HepG2 (cell line): ENCODE measurements around the gene CFAP46. TPM values are rescaled to one million over a fixed set of nuclear protein-coding genes. Genes with fewer than 3 reads are reported as not detected.

ENCODE experiments used
- ATAC-seq: fragments of 200-7000 bp; cut with Tn5 transposase; 3 replicates; pipeline ENCODE4 v1.9.1; 2020; ENCODE audit warnings: mild to moderate bottlenecking, moderate library complexity
- BruUV-seq: library from RNA; stranded (reverse); fragments of 400-500 nt; replicated peaks from 2 replicates; lab custom pipeline; 2021; lab: Mats Ljungman, UMichigan
- CTCF ChIA-PET: fragments of 300-600 bp; formaldehyde crosslinking; extraction: SDS; loops from one replicate; lab custom pipeline; 2021; ENCODE audit warnings: low total read pairs, inconsistent platforms, low intra/inter-chr PET ratio; lab: Yijun Ruan, JAX
- POLR2A ChIA-PET: fragments of 350-600 bp; sonication (Branson Sonifier 250); formaldehyde crosslinking; loops from one replicate; lab custom pipeline; 2020; ENCODE audit warnings: antibody characterized with exemption, inconsistent platforms; lab: Yijun Ruan, JAX
- DNase-seq: peaks from one replicate; pipeline ENCODE4 v3.0.0-alpha.2; 2015; ENCODE audit warnings: low spot score
- FAIRE-seq: peaks from 3 replicates; lab custom pipeline; 2011; peaks lifted over from hg19 to GRCh38; lab: Jason Lieb, UNC
- H2AFZ ChIP-seq: one replicate; pipeline ENCODE4 v1.6.1; 2011; ENCODE audit warnings: low read length, inconsistent platforms
- H3K27ac ChIP-seq: fragments of 300-600 bp; 3 replicates; pipeline ENCODE4 v1.8.0; 2011; ENCODE audit warnings: mixed run types, mild to moderate bottlenecking, mixed read lengths, low read length, inconsistent platforms; ENCODE audit not compliant: insufficient read depth; ENCODE audit errors: extremely low read length
- H3K27me3 ChIP-seq, 2 experiments: fragments of 200-600 bp in 1 of 2; 2 replicates in 1 of 2; 3 replicates in 1 of 2; pipeline versions ENCODE4 v1.6.0 to v1.8.0; 2011; ENCODE audit warnings: low read length in 2 of 2, mild to moderate bottlenecking in 2 of 2, moderate library complexity in 2 of 2, inconsistent platforms in 1 of 2; ENCODE audit not compliant: insufficient read depth in 2 of 2, control insufficient read depth in 1 of 2
- H3K36me3 ChIP-seq, 2 experiments: fragments of 200-600 bp in 1 of 2; replicated peaks in 1 of 2; 2 replicates in 1 of 2; 3 replicates in 1 of 2; pipeline versions ENCODE4 v1.5.1 to v1.8.0; 2011; ENCODE audit warnings: low read length in 2 of 2, inconsistent platforms in 1 of 2; ENCODE audit not compliant: insufficient read depth in 2 of 2, control insufficient read depth in 1 of 2
- H3K4me1 ChIP-seq: 2 replicates; pipeline ENCODE4 v1.5.1; 2012; ENCODE audit warnings: low read length, inconsistent platforms; ENCODE audit not compliant: insufficient read depth
- H3K4me2 ChIP-seq: 2 replicates; pipeline ENCODE4 v1.6.0; 2011; ENCODE audit warnings: low read depth, low read length, inconsistent platforms
- H3K4me3 ChIP-seq, 3 experiments: fragments of 200-600 bp in 1 of 3; sonication (generic), shearing (Covaris generic) in 1 of 3; replicated peaks in 1 of 3; 2 replicates each; pipeline ENCODE4 v1.5.1; 2011 to 2016; ENCODE audit warnings: low read length in 3 of 3, inconsistent platforms in 2 of 3, low read depth in 2 of 3, mild to moderate bottlenecking in 2 of 3, control low read depth in 1 of 3, mixed read lengths in 1 of 3; ENCODE audit not compliant: insufficient read depth in 1 of 3
- H3K79me2 ChIP-seq: one replicate; pipeline ENCODE4 v1.6.1; 2011; ENCODE audit warnings: low read length, inconsistent platforms; ENCODE audit not compliant: insufficient read depth
- H3K9ac ChIP-seq: 2 replicates; pipeline ENCODE4 v1.6.0; 2011; ENCODE audit warnings: mild to moderate bottlenecking, low read depth, low read length, inconsistent platforms; ENCODE audit not compliant: insufficient read depth
- H3K9me3 ChIP-seq: 2 replicates; pipeline ENCODE4 v1.5.1; 2012; ENCODE audit warnings: mild to moderate bottlenecking, low read length
- H4K20me1 ChIP-seq: 2 replicates; pipeline ENCODE4 v1.6.0; 2011; ENCODE audit warnings: inconsistent platforms, mild to moderate bottlenecking, low read length, moderate library complexity; ENCODE audit not compliant: insufficient read depth
- FOSL2 ChIP-seq: sonication (generic); formaldehyde crosslinking; IDR thresholded peaks from 2 replicates; pipeline ENCODE4 v1.4.0; 2020; ENCODE audit warnings: missing genetic modification reagents
- FOXM1 ChIP-seq: sonication (generic); formaldehyde crosslinking; IDR thresholded peaks from 2 replicates; pipeline ENCODE4 v1.5.0; 2020; ENCODE audit warnings: missing genetic modification reagents
- HNRNPLL ChIP-seq: fragments of 200-400 bp; formaldehyde crosslinking; IDR thresholded peaks from 2 replicates; pipeline ENCODE4 v1.6.1; 2017; ENCODE audit warnings: mild to moderate bottlenecking, low read depth, low read length; ENCODE audit not compliant: poor library complexity, severe bottlenecking
- NFATC3 ChIP-seq: sonication (generic); formaldehyde crosslinking; IDR thresholded peaks from 2 replicates; pipeline ENCODE4 v1.5.1; 2020; ENCODE audit warnings: mild to moderate bottlenecking, missing genetic modification reagents
- ZNF691 ChIP-seq: sonication (generic); formaldehyde crosslinking; IDR thresholded peaks from 2 replicates; pipeline ENCODE4 v1.4.0; 2020; ENCODE audit warnings: missing genetic modification reagents, low read depth, mild to moderate bottlenecking, borderline replicate concordance
- WGBS: methylation state at CpG from one replicate; pipeline ENCODE4 v1.1.6; 2017; ENCODE audit warnings: low lambda C conversion rate; 5-methylcytosine and 5-hydroxymethylcytosine counted together
- in situ Hi-C: cut with HindIII; loops from 2 replicates; pipeline ENCODE4 v1.10.0; 2017; ENCODE audit warnings: low pct_unique_long_range_greater_than_20kb; ENCODE audit not compliant: extremely low pct_ligation_motif_present
- intact Hi-C: fragments of 100-400 bp; cut with micrococcal nuclease; formaldehyde crosslinking; loops from one replicate; pipeline ENCODE4 v1.10.0; 2022; ENCODE audit not compliant: unreplicated experiment
- polyA plus RNA-seq, 8 experiments: library from polyadenylated mRNA; depleted of rRNA in 3 of 8; stranded (reverse) in 7 of 8; unstranded in 1 of 8; fragments of >200 nt; fragmentation: Illumina TruSeq in 4 of 8; extraction: Trizol in 4 of 8; gene quantifications; 2 replicates each; pipeline versions ENCODE4 v1.2.1 to v1.2.3, GENCODE V29; 2011 to 2016; ENCODE audit warnings: low read depth in 4 of 8, missing spikeins in 1 of 8, mixed read lengths in 1 of 8; ENCODE audit not compliant: insufficient read depth in 1 of 8
- total RNA-seq, 5 experiments: library from RNA; depleted of rRNA; stranded (reverse); fragments of >200 nt; fragmentation: Illumina TruSeq; extraction: Trizol; gene quantifications; 2 replicates each; pipeline ENCODE4 v1.2.3, GENCODE V29; 2016; ENCODE audit warnings: low read depth in 1 of 5

The CFAP46 gene
- total and polyA plus RNA-seq, 2 of the 13 experiments (the other 11 are each of a cell fraction or from before 2014, with no cell fraction given): 0.24 to 0.84 TPM

DNA sequence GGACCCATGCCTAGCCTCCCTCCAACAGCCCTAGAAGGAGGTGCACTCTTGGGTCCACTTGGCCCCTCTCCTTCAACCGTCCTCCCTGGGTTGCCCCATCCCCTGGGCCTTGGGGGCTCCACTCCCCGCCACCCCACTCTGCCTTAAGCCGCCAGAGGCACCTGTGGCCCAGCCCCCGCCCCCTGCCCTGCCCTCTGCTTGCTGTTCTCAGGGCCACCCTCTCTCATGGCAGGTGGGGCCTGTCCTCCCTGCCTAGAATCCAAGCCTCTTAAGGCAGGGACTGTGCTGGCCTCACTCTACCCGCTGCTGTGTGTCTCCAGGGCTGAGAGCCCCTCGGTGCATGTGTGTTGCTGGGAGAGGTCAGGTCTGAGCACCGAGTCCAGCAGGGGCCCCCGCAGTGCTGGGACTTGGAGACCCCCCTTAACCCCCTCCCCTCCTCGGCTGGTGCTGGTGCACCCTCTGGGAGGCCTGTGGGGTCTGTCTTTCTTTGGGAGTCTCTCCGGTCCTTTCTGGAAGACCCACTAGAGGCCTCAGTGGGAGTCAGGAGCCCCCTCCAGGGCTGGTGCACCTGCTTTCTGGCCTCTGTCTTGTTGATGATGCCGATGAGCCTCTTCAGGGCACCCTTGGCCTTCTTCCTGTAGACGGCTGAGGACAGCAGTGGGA is 43.8 kb downstream of the CFAP46 start:
- 17% methylated on average over 1 of the region's 12 CpGs for WGBS
- Histone ChIP-seq H4K20me1 (no peaks in the 10 kb centered on the region), H3K9me3 (no peaks in the 10 kb centered on the region), H3K4me3 (no peak overlapping the region), H3K27me3 (peaks cover 4 to 55% of the 10 kb centered on the region in 2 experiments), H3K79me2 (no peaks in the 10 kb centered on the region), H3K4me1 (no peaks in the 10 kb centered on the region), H2AFZ (no peak overlapping the region), H3K4me2 (no peak overlapping the region), H3K27ac (no peak overlapping the region), H3K9ac (no peak overlapping the region), H3K36me3 (no peaks in the 10 kb centered on the region)
- intact Hi-C loops: loop anchor here (10.0 kb wide), 1 partner anchor 244 kb away; no protein-coding TSS in a partner anchor
- in situ Hi-C loops: loop anchor here (10.0 kb wide), 1 partner anchor 244 kb away; no protein-coding TSS in a partner anchor
- no peak for DNase-seq
- TF ChIP-seq FOSL2 (CRISPR knock-in tag) (no peak), NFATC3 (CRISPR knock-in tag) (no peak), HNRNPLL (no peak), ZNF691 (CRISPR knock-in tag) (no peak), FOXM1 (CRISPR knock-in tag) (no peak)
- FAIRE-seq: no peak
- no TSS peak for BruUV-seq
- ChIA-PET CTCF (no interaction called here), POLR2A (no interaction called here)
- ATAC-seq: no peak; the same call in 2 of the 3 replicates
